ENCODE data around the gene MAP3K10. TPM values are rescaled to one million over a fixed set of nuclear protein-coding genes. Genes with fewer than 3 reads are reported as not detected.

Gene MAP3K10
- total and polyA plus RNA-seq, 9 of the 15 experiments (the other 6 are each of a cell fraction or from before 2014, with no cell fraction given), result 0.01 to 8.0 (median 2.7) TPM; not detected in 1

GRCh38 chr19:40231544-40232424 lies 40.6 kb downstream of the MAP3K10 start (continued):
- TF ChIP-seq KLF6 (CRISPR knock-in tag; IDR thresholded peaks at IDR 0.05; ENCODE audit: borderline replicate concordance) (no peak), ZNF146 (CRISPR knock-in tag; IDR thresholded peaks at IDR 0.05; ENCODE audit: unreplicated experiment) (no peak), GABPB2 (CRISPR knock-in tag; conservative IDR thresholded peaks at IDR 0.05) (no peak)

GRCh38 chr19:40232479-40232878 lies 41.3 kb downstream of the MAP3K10 start:
- Histone ChIP-seq H3K9me3 (replicated peaks; ENCODE audit: control insufficient read depth, insufficient read depth, low read depth, low read length) (no peaks in the 10 kb centered on the region), H3K79me2 (ENCODE audit: control insufficient read depth, insufficient read depth, low read length) (no peaks in the 10 kb centered on the region), H3K9me1 (ENCODE audit: control insufficient read depth, insufficient read depth, low read length) (no peaks in the 10 kb centered on the region), H2AFZ (ENCODE audit: low read depth, low read length) (no peak overlapping the region), H4K20me1 (replicated peaks; ENCODE audit: control insufficient read depth, insufficient read depth, low read length) (no peaks in the 10 kb centered on the region), H3K27me3 (ENCODE audit: control insufficient read depth in 2 of 2, insufficient read depth in 2 of 2, low read length in 2 of 2) (no peaks in the 10 kb centered on the region), H3K4me2 (ENCODE audit: insufficient read depth, low read length) (peak overlapping the region; percentile 57; the same call in 1 of the 2 replicates), H3K36me3 (ENCODE audit: control insufficient read depth, insufficient read depth, low read length) (peaks cover 45% of the 10 kb centered on the region; the same call in 2 of the 3 replicates), H3K9ac (ENCODE audit: insufficient read depth in 1 of 2, low read depth in 2 of 2, low read length in 2 of 2) (peak overlapping the region in 1 of 2 experiments; percentile 76; a peak in 2 of 4 replicates), H3K27ac (ENCODE audit: extremely low read depth, low read depth, low read length) (peak overlapping the region; percentile 70), H3K4me3 (no peak overlapping the region), H3K4me1 (replicated peaks in 1 of 2; ENCODE audit: control insufficient read depth in 2 of 2, insufficient read depth in 2 of 2, low read length in 2 of 2) (peaks cover 25 to 52% of the 10 kb centered on the region in 2 experiments)
- ChIA-PET POLR2A (interaction anchor here (0.6 to 2.0 kb wide), 3 partner anchors 15 to 460 kb away, joined by 3 to 7 read pairs (median 6); partner anchors contain the start of gene TTC9B), CTCF (ENCODE audit: low intra/inter-chr PET ratio) (no interaction called here)
- 26% methylated on average over 10 of the region's 12 CpGs for WGBS (ENCODE audit: insufficient coverage, low coverage, missing lambda C conversion rate)
- DNase-seq (ENCODE audit: extremely low read depth in 1 of 4, low spot score in 3 of 4), result peak; percentile 86 to 93 (median 90)
- peak; percentile 88 for ATAC-seq
- intact Hi-C loops (cut with micrococcal nuclease), result loop anchor here (5.0 kb wide), 1 partner anchor 40 kb away; no protein-coding TSS in a partner anchor
- no TSS peak for BruUV-seq (replicated peaks)
- peak; percentile 96 for FAIRE-seq
- in situ Hi-C loops (cut with MboI), result no loop called here
- TF ChIP-seq ZNF24 (IDR thresholded peaks at IDR 0.05) (peak; percentile 10; the same call in 1 of the 2 replicates), KAT7 (CRISPR knock-in tag; IDR thresholded peaks at IDR 0.05; ENCODE audit: borderline replicate concordance) (no peak), MYNN (IDR thresholded peaks at IDR 0.05) (0 out of 2 replicates have a peak, but pooled peaks have one; percentile 49), MYNN (CRISPR knock-in tag; IDR thresholded peaks at IDR 0.05) (no peak), GTF2E2 (tag; IDR thresholded peaks at IDR 0.05) (no peak), RREB1 (CRISPR knock-in tag; IDR thresholded peaks at IDR 0.05) (no peak), ZNF121 (CRISPR knock-in tag; conservative IDR thresholded peaks at IDR 0.05) (no peak), POLR2G (IDR thresholded peaks at IDR 0.05; ENCODE audit: low read depth, low read length) (peak; percentile 51; the same call in 1 of the 2 replicates), ZNF274 (IDR thresholded peaks at IDR 0.05; ENCODE audit: borderline replicate concordance, low read depth, low read length) (no peak), USF1 (CRISPR knock-in tag; IDR thresholded peaks at IDR 0.05) (peak; percentile 31; the same call in 1 of the 2 replicates), NCOA1 (IDR thresholded peaks at IDR 0.05; ENCODE audit: low read depth) (no peak)

Measured in K562 (cell line).